BJ (cell line): ENCODE measurements around the gene NT5C2. TPM values are rescaled to one million over a fixed set of nuclear protein-coding genes. Genes with fewer than 3 reads are reported as not detected.
"Not testable (repeated sequence)": the region's sequence is repeated elsewhere in the genome, so short reads cannot be mapped to it uniquely, and the experiment has no call there.

Experiments
- CTCF ChIA-PET: fragments of 350-600 bp; formaldehyde crosslinking; extraction: SDS; loops from one replicate; lab custom pipeline; 2021; ENCODE audit warnings: antibody characterized with exemption, inconsistent platforms; lab: Yijun Ruan, JAX
- POLR2A ChIA-PET: fragments of 300-600 bp; sonication (Branson Sonifier 250); formaldehyde crosslinking; extraction: SDS; loops from one replicate; lab custom pipeline; 2021; ENCODE audit warnings: antibody characterized with exemption; lab: Charles Lee
- DNase-seq: peaks from one replicate; pipeline ENCODE4 v3.0.0-alpha.2; 2011; ENCODE audit warnings: low read depth
- H3K27me3 ChIP-seq: 2 replicates; pipeline ENCODE4 v1.6.0; 2011; ENCODE audit warnings: low read length; ENCODE audit not compliant: control insufficient read depth, insufficient read depth
- H3K36me3 ChIP-seq: 2 replicates; pipeline ENCODE4 v1.5.1; 2011; ENCODE audit warnings: low read length; ENCODE audit not compliant: control insufficient read depth, insufficient read depth
- H3K4me3 ChIP-seq: 2 replicates; pipeline ENCODE4 v1.5.1; 2011; ENCODE audit warnings: low read depth, mild to moderate bottlenecking, control low read depth, low read length
- polyA plus RNA-seq: library from polyadenylated mRNA; depleted of rRNA; stranded (reverse); fragments of >200 nt; gene quantifications from 2 replicates; pipeline ENCODE4 v1.2.3, GENCODE V29; 2011
- TF ChIP-seq, protein P1 (sequence below): IDR thresholded peaks from 2 replicates; pipeline ENCODE4 v1.5.1; 2011; ENCODE audit warnings: low read depth, mild to moderate bottlenecking, control low read depth, inconsistent platforms, low read length, moderate library complexity; ENCODE audit not compliant: insufficient read depth

The NT5C2 gene
- polyA plus RNA-seq, 1 experiment, result 49.3 TPM

DNA sequence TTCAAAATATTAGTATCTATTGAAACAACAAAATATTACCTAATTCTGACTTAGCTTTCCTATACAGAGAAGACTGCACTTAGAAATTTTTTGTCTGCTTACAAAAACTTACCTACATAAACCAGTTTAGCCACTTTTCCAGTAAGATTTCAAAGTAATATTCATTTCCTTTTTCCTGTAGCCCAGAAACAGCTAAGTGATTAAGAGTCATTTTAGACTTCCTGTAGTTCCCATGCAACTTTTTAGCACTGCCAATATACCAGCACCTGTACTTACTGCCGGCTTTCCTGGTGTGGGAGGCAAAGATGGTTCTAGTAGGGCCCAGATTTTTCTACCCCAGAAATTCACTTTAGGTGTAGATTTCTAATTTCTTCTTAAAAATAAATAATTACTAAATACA is 21.8 kb downstream of the NT5C2 start:
- TF ChIP-seq, protein P1, sequence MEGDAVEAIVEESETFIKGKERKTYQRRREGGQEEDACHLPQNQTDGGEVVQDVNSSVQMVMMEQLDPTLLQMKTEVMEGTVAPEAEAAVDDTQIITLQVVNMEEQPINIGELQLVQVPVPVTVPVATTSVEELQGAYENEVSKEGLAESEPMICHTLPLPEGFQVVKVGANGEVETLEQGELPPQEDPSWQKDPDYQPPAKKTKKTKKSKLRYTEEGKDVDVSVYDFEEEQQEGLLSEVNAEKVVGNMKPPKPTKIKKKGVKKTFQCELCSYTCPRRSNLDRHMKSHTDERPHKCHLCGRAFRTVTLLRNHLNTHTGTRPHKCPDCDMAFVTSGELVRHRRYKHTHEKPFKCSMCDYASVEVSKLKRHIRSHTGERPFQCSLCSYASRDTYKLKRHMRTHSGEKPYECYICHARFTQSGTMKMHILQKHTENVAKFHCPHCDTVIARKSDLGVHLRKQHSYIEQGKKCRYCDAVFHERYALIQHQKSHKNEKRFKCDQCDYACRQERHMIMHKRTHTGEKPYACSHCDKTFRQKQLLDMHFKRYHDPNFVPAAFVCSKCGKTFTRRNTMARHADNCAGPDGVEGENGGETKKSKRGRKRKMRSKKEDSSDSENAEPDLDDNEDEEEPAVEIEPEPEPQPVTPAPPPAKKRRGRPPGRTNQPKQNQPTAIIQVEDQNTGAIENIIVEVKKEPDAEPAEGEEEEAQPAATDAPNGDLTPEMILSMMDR, result no peak
- Histone ChIP-seq H3K4me3 (no peak overlapping the region), H3K36me3 (peaks cover 17% of the 10 kb centered on the region), H3K27me3 (no peaks in the 10 kb centered on the region)
- POLR2A ChIA-PET, result no interaction called here
- DNase-seq, result no peak
- CTCF ChIA-PET, result interaction anchor here (0.7 kb wide), 1 partner anchor 8 kb away, joined by 3 read pairs; no protein-coding TSS in a partner anchor

- POLR2A ChIA-PET, result interaction anchor here (0.6 kb wide), 1 partner anchor 25 kb away, joined by 4 read pairs; no protein-coding TSS in a partner anchor
- DNase-seq, result no peak
- peaks cover 6% of the 10 kb centered on the region for H3K36me3 ChIP-seq
- H3K4me3 ChIP-seq, result no peak overlapping the region
- TF ChIP-seq, protein P1, result no peak
- CTCF ChIA-PET, result interaction anchor here (1.0 to 1.5 kb wide), 3 partner anchors 15 to 70 kb away, joined by 3 to 5 read pairs (median 3); no protein-coding TSS in a partner anchor
- no peaks in the 10 kb centered on the region for H3K27me3 ChIP-seq
These were observed 24.6 kb downstream of the NT5C2 start for GRCh38 chr10:103168438-103168837.

GRCh38 chr10:103167554-103167953 is 25.5 kb downstream of the NT5C2 start:
- H3K4me3 ChIP-seq, H3K27me3 ChIP-seq, H3K36me3 ChIP-seq, DNase-seq, POLR2A ChIA-PET: not testable (repeated sequence)
- CTCF ChIA-PET, result interaction anchor here (1.0 to 1.5 kb wide), 3 partner anchors 16 to 71 kb away, joined by 3 to 5 read pairs (median 3); no protein-coding TSS in a partner anchor

- Histone ChIP-seq H3K36me3 (peaks cover 3% of the 10 kb centered on the region), H3K27me3 (no peaks in the 10 kb centered on the region), H3K4me3 (no peak overlapping the region)
- POLR2A ChIA-PET, result no interaction called here
- no peak for DNase-seq
- CTCF ChIA-PET, result no interaction called here
- TF ChIP-seq, protein P1, result no peak
These were observed 26.5 kb downstream of the NT5C2 start for GRCh38 chr10:103166523-103166922.

GRCh38 chr10:103163766-103164403 is 29.2 kb downstream of the NT5C2 start:
- H3K36me3 ChIP-seq, DNase-seq, H3K4me3 ChIP-seq, H3K27me3 ChIP-seq, POLR2A ChIA-PET: not testable (repeated sequence)
- CTCF ChIA-PET, result interaction anchor here (0.9 to 1.0 kb wide), 2 partner anchors 8 to 9 kb away, joined by 3 read pairs; no protein-coding TSS in a partner anchor

DNA sequence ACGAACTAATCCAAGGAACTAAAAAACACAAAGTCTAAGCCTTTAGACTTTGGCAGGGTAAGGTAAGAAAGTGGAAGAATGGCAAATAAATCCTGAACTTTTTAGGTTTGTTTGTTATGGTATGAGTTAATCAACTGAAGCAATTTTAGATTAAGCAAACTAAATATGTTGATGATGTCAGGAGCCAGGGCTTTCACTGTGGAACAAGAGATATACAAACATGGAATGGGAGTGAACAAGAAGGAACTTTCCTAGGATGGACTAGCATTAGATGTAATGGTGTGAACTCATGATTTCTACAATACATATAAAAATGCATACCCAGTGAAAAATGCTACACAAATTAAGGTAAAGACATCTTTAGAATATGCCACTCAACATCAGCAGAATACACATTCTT is 35.8 kb downstream of the NT5C2 start:
- no peaks in the 10 kb centered on the region for H3K27me3 ChIP-seq
- H3K36me3 ChIP-seq, result peaks cover 1% of the 10 kb centered on the region; the same call in 1 of the 2 replicates
- no peak for DNase-seq
- TF ChIP-seq, protein P1, result no peak
- POLR2A ChIA-PET, result no interaction called here
- H3K4me3 ChIP-seq, result no peak overlapping the region
- CTCF ChIA-PET, result interaction anchor here (2.2 kb wide), 1 partner anchor 81 kb away, joined by 9 read pairs; no protein-coding TSS in a partner anchor
